ENCODE measurements around the gene SUSD5.

DNA sequence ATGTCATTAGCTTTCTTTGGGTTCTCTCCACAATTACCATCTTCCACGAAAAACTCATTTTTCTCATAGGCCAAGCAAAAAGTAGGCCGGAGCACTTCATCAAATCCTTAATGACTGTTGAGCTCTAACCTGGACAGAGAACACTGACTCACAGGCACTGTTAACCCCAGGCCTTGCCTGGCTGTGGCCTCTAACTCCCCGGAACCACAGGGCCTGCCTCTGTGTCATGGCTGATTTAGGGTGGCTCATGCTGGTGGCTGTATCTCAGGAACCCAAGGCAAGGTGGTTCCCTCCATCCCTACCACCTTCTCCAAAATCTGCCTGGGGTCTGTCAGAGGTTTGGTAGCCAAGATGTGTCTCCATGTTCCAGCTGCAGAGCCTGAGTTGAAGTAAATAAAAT is 101.1 kb downstream of the SUSD5 start:
- TF ChIP-seq, protein P1, sequence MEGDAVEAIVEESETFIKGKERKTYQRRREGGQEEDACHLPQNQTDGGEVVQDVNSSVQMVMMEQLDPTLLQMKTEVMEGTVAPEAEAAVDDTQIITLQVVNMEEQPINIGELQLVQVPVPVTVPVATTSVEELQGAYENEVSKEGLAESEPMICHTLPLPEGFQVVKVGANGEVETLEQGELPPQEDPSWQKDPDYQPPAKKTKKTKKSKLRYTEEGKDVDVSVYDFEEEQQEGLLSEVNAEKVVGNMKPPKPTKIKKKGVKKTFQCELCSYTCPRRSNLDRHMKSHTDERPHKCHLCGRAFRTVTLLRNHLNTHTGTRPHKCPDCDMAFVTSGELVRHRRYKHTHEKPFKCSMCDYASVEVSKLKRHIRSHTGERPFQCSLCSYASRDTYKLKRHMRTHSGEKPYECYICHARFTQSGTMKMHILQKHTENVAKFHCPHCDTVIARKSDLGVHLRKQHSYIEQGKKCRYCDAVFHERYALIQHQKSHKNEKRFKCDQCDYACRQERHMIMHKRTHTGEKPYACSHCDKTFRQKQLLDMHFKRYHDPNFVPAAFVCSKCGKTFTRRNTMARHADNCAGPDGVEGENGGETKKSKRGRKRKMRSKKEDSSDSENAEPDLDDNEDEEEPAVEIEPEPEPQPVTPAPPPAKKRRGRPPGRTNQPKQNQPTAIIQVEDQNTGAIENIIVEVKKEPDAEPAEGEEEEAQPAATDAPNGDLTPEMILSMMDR (IDR thresholded peaks at IDR 0.05), result no peak
- TF ChIP-seq FOSL2 (IDR thresholded peaks at IDR 0.05; ENCODE audit: borderline replicate concordance, low read depth), result no peak
- TF ChIP-seq RAD21 (IDR thresholded peaks at IDR 0.05; ENCODE audit: low read length), result no peak
- TF ChIP-seq ELF1 (IDR thresholded peaks at IDR 0.05), result no peak
- no peak for TF ChIP-seq TAF1 (IDR thresholded peaks at IDR 0.05; ENCODE audit: borderline replicate concordance, low read depth, low read length)
- TF ChIP-seq SIN3A (IDR thresholded peaks at IDR 0.05; ENCODE audit: borderline replicate concordance, low read depth, low read length), result no peak
- TF ChIP-seq NRF1 (IDR thresholded peaks at IDR 0.05; ENCODE audit: low read depth, low read length), result no peak
- no peak for TF ChIP-seq YY1 (IDR thresholded peaks at IDR 0.05; ENCODE audit: low read depth)
- TF ChIP-seq, protein P2, sequence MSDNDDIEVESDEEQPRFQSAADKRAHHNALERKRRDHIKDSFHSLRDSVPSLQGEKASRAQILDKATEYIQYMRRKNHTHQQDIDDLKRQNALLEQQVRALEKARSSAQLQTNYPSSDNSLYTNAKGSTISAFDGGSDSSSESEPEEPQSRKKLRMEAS (IDR thresholded peaks at IDR 0.05; ENCODE audit: low read depth), result no peak
- no peak for TF ChIP-seq NFIC (IDR thresholded peaks at IDR 0.05; ENCODE audit: borderline replicate concordance)
- no peak for TF ChIP-seq EP300 (IDR thresholded peaks at IDR 0.05; ENCODE audit: borderline replicate concordance in 1 of 2, low read depth in 1 of 2, low read length in 1 of 2)
- no peak for TF ChIP-seq POLR2AphosphoS5 (IDR thresholded peaks at IDR 0.05; ENCODE audit: low read depth, low read length)

All from SK-N-SH (cell line).